Jurkat, Clone E6-1 (cell line): Measurements from ENCODE around the gene MYOM3.

Experiments
- DNase-seq: peaks from one replicate; pipeline ENCODE4 v3.0.0-alpha.2; 2011; ENCODE audit warnings: low read depth, low spot score
- H3K4me3 ChIP-seq: 2 replicates; pipeline ENCODE4 v1.5.1; 2011; ENCODE audit warnings: mild to moderate bottlenecking, low read length, control low read depth, moderate library complexity

Gene MYOM3

DNA sequence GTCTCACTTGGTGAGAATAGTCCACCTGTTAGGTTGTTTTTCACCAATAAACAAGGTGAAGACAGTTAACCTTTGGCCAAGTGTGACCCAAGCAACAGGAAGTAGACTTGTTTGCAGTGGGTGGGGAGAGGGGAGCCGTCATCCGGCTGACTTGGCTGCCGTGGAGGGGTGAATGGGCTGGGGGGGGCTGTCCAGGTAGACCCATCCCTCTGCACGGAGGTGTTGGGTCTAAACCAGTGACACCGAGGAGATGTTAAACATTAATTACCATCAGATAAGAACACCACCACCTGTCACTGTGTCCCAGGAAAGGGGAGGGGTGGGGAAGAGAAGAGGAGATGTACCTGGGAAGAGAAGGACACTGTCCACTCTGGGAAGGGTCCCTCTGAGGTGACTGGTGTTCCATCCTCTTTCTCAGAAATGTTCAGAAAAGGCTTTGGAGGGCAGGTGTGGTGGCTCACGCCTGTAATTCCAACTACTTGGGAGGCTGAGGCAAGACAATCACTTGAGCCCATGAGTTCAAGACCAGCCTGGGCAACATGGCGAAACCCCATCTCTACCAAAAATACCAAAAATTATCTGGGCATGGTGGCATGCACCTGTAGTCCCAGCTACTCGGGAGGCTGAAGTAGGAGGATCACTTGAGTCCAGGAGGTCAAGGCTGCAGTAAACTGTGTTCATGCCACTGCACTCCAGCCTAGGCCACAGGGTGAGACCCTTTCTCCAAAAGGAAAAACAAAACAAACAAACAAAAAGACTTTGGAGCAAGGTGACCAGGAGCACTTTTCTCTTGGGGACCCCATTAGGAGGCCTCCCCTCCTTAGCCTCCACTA, 6.7 kb upstream of the MYOM3 start:
- no peak overlapping the region for H3K4me3 ChIP-seq
- no peak for DNase-seq

- no peak for DNase-seq
- H3K4me3 ChIP-seq = no peak overlapping the region
Observed at GRCh38 chr1:24117722-24118409, 5.9 kb upstream of the MYOM3 start.

DNA sequence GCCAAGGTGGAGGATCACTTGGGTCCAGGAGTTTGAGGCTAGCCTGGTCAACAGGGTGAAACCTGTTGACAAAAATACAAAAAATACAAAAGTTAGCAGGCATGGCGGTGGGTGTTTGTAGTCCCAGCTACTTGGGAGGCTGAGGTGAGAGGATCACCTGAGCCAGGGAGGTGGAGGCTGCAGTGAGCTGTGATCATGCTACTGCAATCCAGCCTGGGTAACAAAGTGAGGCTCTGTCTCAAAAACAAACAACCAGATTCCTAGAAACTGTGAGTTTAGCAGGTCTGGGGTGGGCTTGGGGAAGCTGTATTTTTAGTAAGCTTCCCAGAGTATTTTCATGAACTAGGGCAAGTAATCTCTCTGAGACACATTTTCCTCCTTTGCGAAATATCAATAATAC, 5.2 kb upstream of the MYOM3 start:
- H3K4me3 ChIP-seq = no peak overlapping the region

DNA sequence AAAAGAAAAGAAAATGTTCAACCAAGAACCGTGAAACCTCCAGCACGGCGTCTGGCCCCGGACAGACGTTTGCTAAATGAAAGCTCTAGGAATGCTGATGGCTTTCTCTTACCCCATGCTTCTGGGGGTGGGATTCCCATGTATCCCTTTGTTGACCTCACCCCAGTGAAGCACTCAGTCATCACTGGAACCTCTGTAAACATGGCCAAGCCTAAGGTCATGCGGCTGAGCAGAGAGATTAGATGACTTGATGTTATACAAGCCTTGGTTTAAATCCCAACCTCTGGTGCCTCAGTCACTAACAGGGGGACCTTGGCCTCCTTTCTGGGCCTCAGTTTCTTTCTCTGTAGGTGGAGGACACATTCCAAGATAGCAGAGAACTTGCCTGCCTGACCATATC, 2.8 kb upstream of the MYOM3 start:
- DNase-seq = no peak
- H3K4me3 ChIP-seq = no peak overlapping the region

More for the DNA sequence above, 5.2 kb upstream of the MYOM3 start:
- no peak for DNase-seq

DNA sequence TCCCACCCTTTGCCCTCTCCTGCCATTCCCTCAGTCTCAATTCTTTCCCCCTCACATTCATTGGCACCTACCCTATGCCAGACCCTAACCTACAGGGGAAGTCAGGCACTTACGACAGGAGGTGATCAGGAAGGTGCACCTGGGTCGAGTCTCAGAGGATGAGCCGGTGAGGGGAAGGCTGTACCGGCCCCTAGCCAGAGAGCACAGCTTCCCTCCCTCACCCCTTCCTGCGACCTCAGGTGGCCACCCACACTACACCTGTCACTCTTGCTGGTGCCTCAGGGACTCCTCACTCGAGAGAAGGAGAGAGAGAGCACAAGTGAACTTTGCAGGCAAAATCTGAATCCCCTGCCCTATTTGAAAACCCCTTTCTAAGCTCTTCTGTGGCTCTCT, 1.7 kb upstream of the MYOM3 start:
- DNase-seq = no peak
- no peak overlapping the region for H3K4me3 ChIP-seq

GRCh38 chr1:24111262-24111995, 506 bp downstream of the MYOM3 start:
- H3K4me3 ChIP-seq = no peak overlapping the region
- no peak for DNase-seq

GRCh38 chr1:24110642-24111261, 1.2 kb downstream of the MYOM3 start:
- H3K4me3 ChIP-seq = no peak overlapping the region
- DNase-seq = no peak

DNA sequence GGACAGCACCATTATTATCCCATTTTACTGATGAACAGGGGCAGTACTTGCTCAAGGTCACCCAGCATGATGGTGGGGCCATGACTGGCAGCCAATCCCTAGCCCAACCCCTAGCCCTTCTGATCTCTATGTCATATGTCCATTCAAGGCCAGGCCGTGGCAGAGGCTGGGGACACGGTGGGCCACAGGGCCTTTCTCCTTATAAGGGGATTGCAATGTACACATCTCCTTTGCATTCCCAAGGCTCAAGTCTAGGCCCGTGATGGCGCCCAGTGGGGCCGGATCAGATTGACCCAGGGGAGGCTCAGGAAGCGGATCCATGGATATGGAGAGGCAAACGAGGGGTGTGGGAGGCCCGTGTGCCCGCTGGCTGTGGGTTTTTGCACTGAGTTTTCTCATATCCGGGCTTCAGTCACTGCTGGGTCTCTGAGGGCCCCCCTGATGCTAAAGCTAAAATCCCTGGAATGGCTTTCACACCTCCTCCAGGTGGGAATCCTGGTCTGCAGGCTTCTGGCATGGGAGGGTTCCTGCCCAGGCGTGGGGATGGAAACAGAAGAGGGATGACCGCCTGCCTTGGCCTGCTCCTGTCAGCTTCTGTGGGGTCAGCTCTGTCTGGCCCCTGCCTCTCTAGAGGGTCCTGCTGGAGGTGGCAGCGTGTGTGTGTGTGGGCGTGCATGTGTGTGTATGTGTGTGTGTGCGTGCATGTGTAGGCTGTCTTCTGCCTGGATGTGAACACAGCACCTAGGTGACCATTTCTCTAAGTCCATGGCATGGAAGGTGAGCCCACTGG, 2.1 kb downstream of the MYOM3 start:
- H3K4me3 ChIP-seq = no peak overlapping the region

DNA sequence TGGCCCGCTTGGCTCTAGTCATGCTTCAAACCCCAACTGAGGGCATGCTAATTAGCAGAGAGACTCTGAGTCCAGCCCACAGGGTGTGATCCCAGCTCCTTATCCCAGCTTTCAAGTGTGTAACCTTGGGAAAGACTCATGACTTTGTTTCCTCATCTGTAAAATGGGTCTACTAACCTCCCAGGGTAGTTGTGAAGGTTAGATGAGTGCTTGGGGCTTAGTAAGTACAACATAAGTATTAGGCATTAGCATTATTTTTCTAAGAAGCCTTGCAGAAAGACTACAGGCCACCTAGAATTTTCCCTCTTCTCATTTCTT, 2.8 kb downstream of the MYOM3 start:
- no peak overlapping the region for H3K4me3 ChIP-seq
- no peak for DNase-seq

More for the DNA sequence above, 2.1 kb downstream of the MYOM3 start:
- DNase-seq = no peak

DNA sequence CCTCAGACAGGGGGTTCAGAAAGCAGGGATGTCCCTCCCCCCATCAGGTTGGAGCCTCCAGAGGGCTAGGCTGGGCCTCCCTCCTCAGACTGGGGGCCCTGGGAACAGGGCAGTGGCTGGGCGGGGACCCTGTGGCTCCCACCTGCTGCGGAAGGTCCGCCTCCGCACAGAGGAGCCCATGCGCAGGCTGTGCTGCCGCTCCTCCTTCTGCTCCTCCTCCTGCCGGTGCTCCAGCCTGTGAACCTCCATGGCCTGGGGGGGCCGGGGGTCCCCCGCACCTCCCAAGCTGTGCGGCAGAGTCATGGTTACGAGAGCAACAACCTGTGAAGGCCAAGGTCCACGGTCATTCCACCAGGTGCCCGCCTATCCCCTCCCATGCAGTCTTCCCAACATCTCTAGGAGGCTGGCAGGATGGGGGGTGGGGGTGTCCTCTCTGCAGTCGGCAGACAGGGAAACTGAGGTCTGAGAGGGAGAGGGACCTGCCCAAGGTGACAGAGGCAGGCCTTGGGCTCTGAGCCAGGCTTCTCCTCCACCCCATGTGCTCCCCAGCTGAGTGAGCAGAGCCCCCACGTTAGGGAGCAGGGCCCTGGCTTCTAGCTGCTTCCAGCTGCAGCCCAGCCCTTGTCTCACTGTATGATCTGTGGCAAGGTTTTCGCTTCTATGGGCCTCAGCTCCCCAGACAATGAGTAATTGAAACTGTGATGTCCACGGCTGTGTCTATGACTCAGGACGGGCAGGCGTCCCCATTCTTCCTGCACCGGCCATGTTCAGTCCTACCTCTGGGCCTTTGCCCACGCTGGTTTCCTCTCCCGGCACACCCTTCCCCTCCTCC, 3.4 kb downstream of the MYOM3 start:
- H3K4me3 ChIP-seq = no peak overlapping the region
- DNase-seq = no peak

GRCh38 chr1:24107462-24108138, 4.3 kb downstream of the MYOM3 start:
- DNase-seq = no peak

DNA sequence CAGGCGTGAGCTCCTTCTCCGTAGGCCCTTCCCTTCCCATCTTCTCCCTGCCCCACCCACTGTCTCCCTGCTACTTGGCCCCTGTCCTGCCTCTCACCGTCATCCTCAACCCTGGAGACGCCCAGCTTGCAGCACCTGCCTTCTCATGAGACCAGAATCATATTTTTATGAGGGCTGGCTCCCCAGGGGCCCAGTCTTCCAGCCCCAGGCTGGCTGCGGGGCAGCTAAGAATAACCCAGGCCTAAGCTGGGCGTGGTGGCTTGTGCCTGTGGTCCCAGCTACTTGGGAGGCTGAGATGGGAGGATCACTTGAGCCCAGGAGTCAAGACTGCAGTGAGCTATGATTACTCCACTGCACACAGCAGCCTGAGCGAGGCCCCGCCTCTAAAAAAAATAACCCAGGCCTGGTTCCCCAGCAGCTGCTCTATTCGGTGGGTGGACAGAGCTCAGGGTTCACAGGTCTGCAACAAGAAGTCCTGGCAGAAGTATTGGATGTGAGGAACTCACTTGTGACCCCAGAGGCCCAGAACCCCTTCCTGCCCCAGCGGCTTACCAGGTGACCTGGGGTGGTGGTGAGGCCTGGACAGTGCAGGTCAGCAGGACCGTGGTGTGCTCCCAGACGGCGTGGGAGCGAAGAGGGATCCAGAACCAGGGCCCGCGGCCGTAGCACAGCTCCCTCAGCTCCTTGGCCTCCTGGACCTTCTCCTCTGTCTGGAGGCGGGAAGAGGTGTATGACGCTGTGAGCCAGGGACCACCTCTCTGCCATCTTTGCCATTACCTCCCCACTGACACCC, 6.4 kb downstream of the MYOM3 start:
- DNase-seq = no peak
- no peak overlapping the region for H3K4me3 ChIP-seq

More at GRCh38 chr1:24107462-24108138, 4.3 kb downstream of the MYOM3 start:
- H3K4me3 ChIP-seq = no peak overlapping the region

DNA sequence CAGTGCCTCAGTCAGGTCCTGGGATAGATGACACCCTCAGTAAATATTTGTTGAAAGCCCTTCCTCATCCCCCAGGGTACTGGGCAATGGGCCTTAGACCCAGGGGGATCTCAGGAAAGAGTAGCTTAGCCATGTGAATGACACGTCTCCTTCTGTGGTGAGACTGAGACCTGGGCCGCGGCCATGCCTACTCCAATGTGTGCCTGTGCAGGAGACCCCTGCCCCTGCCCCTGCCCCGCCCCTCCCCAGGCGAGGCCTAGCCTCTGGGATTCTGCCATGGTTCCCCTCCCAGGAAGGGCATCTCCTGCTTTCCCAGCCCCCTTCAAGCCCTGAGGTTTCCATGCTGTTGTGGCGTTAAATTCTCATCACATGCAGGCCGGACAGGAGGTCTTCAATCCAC, 7.1 kb downstream of the MYOM3 start:
- DNase-seq = no peak
- no peak overlapping the region for H3K4me3 ChIP-seq

DNA sequence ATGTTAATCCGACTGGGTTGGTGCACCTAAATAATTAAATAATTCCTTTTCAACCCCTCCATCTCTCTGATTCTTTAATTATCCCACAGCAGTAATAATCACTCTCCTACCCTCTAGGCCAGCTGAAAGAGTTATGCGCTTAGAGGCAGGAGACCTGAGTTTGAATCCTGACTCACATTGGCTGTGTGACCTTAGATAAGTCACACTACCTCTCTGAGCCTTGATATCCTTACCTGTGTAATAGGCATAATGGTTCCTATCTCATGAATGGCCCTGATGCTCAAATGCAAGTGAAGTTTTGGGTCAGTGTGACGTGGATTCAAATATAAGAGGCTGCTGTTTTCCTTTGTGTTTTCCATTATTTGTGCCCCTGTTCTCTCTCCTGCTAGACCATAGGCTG, 8.1 kb downstream of the MYOM3 start:
- no peak for DNase-seq

DNA sequence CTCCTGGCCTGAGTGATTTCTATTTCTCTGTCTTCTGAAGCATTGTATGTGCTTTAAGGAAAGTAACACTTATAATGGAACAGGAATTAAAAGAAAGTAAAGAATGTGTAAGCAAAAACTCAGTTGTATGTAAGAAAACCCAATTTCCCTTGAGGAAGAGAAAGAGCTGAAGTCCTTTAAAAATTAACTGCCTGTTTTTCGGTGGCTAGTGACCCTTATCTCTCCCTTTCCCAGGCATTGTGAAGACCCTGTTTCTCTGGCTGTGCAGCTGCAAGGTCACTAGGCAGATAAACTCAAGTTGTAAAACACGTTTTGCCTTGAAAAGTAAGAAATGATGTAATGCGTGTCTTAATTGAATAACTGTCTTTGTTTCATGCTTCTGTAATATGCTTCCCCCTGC, 8.5 kb downstream of the MYOM3 start:
- DNase-seq = no peak
- no peak overlapping the region for H3K4me3 ChIP-seq

More for the DNA sequence above, 8.1 kb downstream of the MYOM3 start:
- H3K4me3 ChIP-seq = no peak overlapping the region

DNA sequence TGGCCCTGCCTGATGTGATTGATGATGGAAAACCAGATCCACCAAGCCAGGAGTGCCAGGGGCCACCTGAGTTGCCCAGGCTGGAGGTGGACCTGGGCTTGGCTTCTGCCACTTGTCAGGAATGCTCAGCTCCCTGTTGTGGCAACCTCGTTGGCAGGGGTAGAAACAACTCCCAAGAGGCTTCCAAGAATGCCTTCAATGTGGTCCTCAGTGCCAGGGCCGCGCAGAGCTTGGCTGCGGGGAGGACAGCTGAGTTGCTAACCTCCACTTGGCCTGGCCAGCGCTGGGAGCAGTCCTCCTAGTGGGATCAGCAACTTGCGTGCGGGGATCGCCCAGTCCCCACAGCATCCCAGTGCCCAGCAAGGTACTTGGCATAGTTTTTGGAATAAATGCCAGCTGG, 9.0 kb downstream of the MYOM3 start:
- no peak for DNase-seq
- H3K4me3 ChIP-seq = no peak overlapping the region
